HL-60/S4 (cell line): ENCODE data around the gene PHF19.

ENCODE experiments used
- in situ Hi-C: fragments of 300-500 bp; cut with MboI; formaldehyde crosslinking; loops from 2 replicates; pipeline ENCODE4 v1.14.3; 2022; ENCODE audit warnings: low sequenced_read_pairs

PHF19 gene

DNA sequence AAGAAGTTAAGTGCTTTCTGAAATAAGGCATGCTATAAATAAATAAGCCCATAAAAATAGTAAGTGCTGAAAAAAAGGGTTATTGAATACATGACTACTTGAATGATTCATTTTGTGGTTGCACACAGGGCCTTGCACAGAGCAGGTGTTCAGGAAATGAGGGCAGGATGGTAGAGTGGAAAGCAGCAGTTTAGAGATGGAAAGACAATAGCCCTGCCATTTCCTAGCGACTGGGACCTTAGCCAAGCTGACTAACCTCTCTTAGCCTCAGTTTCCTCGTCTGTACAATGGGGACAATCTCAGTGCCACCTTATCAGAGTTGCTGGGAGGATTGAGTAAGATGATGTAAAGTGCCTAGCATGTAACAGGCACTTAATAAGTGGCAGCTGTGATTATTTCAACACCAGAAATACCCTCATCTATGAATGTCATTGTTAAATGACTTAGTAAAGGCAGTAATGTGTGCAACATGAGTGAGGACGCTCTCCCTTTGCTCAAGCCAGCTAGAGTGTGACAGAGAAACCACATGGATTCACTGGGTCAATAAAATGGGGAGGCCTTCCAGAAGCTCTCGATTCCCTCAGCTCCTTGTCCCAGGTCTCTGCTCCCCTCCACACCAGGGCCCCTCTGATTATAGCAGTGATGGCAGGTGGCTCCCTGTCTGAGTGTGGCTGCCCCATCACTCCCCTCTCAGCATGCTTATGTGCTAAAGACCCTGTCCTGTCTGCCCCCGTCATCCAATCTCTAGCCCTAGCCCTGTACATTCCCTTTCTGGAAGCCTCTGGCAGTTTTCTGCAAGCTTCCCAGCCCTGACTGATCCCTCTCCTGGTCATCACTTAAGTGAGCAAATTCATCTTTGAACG, 16.0 kb upstream of the PHF19 start:
- in situ Hi-C loops = no loop called here

DNA sequence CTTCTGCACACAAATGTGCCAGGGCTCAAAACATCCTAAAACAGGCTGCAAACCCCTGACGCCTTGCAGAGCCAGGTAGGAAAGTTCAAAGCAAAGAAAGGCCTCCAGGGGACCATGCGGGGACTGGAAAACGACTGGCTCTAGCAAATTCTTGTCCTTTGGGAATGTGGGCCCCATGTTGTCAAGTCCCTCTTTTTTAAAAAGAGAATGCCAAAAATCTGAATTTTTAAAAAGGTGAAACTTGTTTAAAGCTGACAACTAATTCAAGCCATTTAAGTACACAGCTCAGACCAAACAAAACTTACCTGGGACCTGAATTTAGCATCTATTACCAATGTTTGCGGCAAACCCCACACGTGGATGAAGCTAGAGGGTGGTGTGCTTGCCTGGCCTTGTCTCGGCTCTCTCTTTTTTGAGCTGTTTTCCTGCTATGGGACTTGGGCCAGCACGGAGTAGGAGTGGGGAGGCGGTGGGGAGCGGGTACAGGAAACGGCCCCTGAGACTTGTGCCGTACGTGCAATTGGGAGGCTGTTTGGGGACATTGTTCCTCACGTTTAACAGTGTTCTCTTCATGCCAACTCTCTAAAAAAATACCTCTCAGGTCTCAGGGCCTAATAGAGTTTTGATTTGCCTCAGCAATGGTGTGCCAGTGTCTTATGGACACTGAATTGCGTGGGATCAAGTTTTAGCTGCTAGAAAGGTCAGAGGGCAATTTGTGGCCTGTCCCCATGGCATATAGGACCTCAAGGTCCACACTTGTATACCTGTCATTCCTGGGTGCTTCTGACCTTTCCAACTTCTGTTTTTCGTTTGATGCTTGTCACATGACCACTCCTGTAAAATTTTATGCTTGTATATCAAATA, 15.1 kb upstream of the PHF19 start:
- in situ Hi-C loops = no loop called here

DNA sequence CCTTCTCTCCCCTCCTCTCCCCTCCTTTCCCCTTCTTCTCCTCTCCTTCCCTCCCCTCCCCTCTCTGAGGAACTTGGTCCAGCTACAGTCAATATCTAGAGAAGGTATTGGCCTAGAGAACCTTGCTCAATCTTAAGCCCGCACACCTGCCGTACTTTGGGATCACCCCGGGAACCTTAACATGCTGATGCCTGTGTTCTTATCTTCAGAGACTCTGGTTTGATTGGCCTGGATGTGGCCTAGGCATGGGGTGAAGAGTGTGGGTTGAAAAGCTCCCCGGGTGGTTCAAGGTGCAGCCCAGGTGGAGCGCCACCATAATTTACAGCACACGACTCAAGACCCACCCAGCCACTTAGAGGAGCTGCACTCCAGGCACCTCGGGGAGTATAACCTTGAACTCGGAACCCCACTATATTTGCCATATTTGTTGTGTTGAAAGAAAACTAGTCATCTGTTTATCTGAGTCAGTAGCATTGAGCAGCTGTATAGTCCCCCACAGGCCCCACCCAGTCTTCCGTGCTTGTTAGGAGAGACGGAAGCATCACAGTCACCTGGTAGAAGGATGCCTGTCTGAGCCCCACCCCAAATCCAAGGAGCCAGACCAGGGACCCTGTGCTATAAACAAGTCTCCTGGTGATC, 14.4 kb upstream of the PHF19 start:
- in situ Hi-C loops = no loop called here

DNA sequence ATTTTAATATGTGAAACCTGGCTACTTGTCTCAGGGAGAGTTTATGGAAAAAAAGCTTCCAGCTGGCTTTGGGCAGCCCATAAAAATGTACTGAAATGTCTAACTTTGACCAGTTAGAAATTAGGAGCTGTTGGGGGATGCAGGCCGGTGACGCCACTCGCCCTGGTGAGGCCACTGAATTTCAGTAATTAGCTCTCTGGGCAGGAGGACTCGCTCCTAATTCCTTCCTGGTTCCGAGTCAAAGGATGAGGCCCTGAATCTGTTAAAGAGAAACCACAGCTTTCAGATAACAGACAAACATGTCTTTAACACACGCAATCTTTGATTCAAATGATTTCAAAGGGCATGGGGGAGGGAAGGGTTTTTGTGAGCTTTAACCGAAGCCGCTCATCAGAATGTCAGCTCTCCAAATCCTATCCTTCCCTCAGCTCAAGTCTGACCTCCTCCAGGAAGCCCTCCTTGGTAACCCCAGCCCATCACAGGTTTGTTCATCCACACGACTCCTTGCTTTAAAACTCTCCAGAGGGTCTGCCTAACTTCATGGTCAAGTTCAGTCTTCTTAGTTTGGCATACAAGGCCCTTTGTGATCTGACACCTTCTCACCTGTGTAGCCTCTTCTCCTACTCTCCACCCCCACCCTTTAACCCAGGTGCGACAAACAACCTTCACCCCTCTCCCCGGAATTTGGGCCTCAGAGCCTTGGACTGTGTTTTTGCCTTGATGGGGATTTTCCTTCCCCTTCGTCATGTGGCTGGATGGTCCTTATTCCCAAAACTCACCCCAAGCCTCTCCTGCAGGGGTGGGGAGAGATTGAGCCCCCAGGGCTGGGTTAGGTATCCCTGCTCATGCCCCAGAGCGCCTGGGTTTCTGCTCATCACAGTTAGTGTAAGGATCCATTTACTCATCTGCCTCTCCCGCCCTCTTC, 13.6 kb upstream of the PHF19 start:
- in situ Hi-C loops = no loop called here

DNA sequence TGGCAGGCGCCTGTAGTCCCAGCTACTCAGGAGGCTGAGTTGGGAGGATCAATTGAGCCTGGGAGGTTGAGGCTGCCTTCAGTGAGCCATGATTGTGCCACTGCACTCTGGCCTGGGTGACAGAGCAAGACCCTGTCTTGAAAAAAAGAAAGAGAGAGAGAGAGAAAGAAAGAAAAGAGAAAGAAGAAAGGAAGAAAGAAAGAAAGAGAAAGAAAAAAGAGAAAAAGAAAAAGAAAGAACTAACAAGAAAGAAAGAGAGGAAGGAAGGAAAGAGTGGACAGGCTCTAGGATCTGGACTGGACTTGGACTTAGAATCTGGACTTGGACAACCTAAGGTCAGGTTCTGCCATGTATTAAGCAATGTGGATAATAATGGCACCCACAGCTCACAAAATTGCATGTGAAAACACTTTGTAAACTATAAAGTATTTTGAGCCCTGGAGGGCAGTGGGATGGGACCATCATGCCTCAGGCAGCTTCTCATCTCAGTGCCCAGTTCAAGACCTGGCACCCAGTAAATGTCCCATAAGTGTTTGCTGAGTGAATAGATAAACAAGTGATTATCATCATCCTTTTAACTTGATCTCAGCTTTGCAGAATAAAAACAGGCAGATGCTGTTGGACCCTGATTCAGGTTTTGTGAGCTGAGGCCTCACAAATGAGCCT, 12.8 kb upstream of the PHF19 start:
- in situ Hi-C loops = no loop called here

DNA sequence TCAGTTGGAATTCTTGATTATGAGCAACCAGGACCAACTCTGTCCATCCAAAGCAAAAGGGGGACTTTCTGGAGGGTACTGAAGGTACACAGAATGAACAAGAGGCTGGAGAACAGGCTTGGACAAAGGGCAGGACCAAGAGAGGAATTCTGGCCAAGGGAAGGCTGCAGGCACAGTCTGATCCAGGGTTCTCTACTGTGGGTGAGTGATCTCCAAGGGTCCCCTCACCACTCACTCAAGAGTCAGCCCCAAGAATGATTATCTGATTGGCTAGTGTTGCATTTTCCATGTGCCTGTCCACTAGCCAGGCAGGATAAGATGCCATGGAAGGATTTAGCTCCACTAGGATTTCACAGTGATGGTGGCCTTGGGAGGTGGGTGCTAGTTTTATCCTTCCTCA, 11.6 kb upstream of the PHF19 start:
- in situ Hi-C loops = no loop called here

DNA sequence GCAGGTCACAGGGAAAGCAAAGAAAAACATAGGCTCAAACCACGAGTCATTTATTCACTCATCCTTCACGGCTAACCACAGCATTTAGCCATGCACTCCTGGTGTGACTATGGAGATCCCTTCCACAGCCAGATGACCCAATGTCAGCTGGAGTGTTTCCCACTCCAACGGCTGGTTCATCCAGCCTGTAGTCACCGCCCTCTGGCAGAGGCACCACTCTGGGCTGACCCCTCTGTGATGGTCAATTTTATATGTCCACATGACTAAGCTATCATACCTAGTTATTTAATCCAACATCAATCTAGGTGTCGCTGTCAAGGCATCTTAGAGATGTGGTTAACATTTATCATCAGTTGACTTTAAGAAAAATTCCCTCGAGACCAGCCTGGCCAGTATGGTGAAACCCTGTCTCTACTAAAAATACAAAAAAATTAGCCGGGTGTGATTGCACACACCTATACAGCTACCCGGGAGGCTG, 9.5 kb upstream of the PHF19 start:
- in situ Hi-C loops = no loop called here

DNA sequence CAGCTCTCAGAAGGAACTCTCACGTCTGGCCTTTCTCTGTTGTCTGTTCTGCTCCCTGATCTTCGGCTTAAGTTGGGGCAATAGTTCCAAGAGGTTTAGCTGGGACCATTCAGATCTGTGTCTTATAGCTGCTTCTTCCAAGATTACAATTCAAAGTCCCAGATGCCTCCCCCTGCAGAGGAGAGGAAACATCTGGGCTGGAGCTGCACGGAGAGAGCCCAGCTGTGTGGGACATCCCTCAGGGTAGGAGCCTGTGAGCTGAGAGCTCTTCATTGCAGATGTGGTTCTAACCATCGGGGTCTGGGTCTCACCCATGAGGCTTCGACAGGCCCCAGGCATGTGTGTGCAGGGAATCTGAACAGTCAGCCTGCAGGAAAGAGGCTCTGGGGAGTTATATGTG, 9.0 kb upstream of the PHF19 start:
- in situ Hi-C loops = no loop called here

DNA sequence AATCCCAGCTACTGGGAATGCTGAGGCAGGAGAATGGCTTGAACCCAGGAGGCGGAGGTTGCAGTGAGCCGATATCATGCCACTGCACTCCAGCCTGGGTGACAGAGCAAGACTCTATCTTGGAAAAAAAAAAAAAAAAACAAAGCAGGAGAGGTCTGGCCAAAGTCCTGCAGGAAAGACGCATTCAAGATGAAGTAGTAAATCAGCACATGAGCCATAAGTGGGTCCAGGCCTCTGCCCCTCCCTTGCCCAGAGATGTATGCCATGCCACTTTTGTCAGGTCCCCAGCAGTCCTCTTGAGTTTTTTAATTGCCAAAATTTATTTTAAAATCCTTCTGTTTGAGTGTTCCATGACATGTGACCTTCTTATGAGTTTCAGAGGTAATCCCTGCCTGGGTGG, 8.5 kb upstream of the PHF19 start:
- in situ Hi-C loops = no loop called here

DNA sequence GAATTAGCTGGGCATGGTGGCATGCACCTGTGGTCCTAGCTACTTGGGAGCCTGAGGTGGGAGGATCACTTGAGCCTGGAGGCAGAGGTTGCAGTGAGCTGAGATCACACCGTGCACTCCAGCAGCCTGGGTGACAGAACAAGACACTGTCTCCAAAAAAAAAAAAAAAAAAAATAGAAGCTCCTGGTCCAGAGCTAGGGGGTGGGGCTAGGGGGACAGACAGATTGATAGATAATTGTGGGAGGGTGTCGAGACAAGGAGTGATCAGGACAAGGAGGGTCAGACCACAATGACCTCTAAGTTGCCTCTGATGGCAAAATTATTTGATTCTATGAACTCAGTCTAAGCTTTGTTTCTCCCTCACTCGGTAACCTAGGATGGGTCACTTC, 6.6 kb upstream of the PHF19 start:
- in situ Hi-C loops = no loop called here

DNA sequence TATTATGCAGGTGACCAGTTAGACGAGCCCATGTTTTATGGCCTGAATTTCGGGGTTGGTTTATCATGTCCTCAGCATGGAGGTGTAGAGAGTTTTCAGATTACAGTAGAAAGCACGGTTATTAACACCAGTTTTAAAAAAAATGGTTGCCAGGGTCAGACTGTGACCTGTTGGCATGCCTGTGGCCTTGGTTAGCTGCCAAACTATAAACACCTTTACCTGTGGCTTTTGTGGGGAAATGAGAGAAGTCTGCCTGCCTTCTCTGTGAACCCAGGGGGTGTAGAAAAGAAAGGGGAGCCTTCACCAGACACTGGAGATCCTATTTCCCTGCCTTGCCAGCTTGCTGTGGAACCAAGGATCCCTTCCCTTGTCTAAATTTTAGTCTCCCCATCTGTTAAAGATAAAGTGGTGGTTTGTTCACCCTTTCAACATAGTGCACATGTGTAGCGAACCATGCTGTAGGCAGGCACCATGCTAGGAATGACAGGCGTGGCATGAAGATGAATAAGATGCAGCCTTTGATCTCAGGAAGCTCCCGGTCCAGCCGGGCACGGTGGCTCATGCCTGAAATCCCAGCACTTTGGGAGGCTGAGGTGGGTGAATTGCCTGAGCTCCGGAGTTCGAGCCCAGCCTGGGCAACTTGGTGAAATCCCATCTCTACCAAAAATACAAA, 6.1 kb upstream of the PHF19 start:
- in situ Hi-C loops = no loop called here

DNA sequence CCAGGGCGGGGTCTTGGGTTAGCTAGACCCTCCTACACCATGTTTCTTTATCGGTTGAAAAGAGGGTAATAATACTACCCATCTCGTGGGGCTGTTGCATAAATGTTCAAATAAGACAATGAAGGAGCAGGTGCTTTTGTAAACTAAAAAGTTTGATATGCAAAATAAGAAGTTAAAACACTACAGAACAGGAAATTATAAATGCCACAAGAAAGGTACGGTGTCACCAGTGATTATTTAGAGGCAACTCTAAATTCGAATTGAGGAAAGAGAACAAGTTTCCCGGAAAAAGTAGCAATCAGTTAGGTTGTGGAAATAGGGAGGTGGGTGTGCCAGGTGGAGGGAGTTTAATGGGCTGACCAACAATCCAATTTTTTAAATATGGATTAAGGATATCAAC, 2.5 kb upstream of the PHF19 start:
- in situ Hi-C loops = no loop called here

DNA sequence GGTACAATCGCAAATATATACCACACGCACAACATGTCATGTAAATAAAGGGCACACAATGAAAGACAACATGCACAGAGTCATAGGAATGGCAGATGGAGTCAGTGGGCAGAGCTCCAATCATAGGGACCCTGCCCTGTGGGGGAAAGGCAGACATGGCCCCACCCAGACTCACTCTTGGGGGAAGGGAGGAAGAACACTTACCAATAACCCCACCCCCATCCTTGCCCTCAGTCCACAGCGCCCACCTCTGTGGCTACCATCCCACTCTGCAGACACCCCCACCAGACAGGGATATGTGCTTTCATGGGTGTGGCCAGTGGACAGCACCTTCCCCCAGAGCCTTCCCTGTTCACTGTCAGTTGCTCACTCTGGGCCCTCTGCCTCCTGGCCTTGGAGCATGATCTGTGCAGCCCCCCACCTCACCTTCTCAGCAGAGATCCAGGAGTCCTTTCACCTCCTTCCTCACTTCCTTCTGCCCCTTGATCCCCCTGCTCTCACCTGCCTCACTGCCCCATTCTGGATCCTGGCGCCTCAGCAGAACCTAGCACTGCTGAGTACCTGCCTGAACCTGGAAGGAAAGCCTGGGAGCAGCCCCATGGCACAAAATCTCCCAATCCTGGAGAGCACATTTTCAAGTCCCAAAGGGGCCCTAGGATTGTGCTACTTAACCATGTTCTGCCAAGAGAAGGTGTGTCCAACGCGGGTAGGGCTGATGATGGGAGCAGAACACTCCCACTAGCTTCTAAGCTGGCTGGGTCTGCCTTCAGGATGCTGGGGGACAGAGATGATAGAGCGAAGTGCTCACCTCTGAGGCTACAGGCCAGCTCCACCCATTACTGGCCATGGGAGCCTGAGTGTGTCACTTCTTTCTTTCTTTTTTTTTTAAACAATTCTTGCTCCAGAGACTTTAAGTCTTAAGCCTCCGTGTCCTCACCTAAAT, 1.5 kb upstream of the PHF19 start:
- in situ Hi-C loops = no loop called here

DNA sequence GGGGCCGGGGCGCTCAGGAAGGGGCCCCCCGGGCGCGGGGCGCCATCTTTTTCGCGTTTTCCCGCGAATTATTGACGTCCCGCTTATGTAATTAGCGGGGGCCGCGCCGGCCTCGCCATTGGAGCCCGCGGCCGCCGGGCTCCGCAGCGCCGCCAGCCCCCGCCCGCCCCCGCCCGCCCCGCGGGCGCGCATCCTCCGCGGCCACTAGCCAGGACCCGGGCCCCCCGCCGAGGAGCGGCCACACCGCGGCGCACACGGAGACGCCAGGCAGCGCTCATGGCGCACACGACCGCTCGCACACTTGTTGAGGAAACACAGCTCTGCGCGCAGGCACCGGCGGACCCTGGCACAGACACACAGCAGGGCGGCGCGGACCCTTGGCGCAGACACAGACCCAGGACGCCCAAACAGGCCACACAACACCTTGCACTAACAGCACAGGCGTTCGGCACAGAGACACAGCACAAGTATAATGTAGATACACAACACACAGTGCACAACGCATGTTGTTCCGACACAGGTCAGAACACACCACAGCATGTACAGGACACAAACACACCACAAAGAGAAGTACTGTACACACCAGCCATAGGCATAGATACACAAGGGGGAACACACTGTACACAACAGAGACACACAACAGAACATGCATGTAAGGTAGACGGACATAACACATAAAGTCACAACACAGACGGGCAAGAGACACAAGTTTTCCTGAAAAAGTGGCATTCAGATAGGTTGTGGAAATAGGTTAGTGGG, 467 bp upstream of the PHF19 start:
- in situ Hi-C loops = no loop called here

DNA sequence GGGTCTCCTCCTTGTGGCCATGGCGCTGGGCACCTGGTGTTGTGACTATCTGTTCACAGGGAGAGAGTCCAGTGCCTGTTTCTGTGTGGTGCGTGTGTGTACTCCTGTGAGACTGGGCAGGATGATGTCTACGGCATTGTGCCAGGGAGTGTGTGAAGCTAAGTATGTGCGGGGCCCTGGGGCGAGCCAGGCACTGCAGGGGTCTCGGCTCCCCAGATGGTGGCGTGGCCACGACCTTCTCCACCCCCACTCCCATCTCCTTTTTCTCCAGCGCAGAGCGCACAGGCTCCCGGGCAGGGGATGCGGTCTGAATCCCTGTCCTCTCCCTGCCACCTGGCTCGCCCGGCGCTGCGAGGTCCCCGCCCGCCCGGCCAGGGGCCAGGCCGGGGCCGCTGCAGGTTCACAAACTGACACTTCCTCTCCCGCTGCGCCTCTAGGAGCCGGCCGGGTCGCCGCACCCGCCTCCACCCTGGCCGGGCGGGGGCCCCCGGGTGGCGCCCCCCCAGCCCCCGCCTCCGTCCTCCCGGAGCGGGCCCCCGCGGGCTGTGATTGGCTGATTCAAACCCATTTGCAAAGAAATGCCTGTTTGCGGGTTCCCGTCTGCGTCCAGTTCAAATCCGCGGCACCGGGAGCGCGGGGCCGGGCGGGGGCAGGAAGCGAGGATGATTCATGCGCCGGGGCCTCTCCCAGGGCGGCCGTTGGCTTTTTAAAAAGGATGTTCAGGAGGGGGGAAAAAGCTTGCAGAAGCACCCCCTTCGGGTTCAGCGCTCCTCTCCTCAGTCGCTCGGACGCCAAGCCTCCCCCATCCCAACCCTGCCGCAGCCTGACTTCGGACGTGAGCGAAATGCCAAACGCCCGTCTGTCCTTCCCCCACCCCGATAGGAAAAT, 790 bp downstream of the PHF19 start:
- in situ Hi-C loops = no loop called here

DNA sequence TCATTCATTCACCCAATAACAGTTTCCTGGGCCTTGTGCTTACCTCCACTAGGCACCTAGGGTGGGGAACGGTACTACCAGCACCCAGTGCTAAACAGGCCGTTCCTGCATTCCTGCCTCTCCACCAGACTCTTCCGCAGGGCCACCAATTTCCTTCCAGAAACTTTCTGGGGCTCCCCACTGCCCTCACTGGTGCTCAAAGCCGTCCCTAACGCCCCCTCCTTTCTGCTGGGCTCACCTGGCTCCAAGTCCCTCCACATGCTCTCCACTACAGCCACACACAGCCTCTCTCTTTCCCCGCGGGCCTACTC, 1.4 kb downstream of the PHF19 start:
- in situ Hi-C loops = no loop called here

DNA sequence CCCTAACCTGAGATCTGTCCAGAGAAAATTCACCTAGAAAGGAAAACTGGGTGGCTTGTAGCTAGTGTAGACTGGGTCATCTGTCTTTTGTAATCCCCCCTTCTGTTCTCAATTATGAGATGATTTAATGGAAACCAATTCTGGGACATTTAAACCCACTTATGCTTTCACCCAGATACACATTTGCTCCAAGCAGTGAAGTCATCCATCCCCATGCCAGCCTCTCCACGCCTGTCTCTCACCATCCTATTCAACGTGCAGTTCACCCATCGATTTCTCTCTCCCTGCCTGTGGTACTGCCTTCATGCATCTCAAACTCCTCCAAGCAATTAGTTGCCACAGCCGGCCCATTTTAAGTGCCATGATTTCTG, 1.8 kb downstream of the PHF19 start:
- in situ Hi-C loops = no loop called here
